Osteoblast (primary cell): ENCODE data around the gene C2orf74. TPM values are rescaled to one million over a fixed set of nuclear protein-coding genes. Genes with fewer than 3 reads are reported as not detected.
"Not testable (repeated sequence)": the region's sequence is repeated elsewhere in the genome, so short reads cannot be mapped to it uniquely, and the experiment has no call there.

Source experiments
- DNase-seq: peaks from one replicate; pipeline ENCODE4 v3.0.0; 2011; ENCODE audit warnings: low spot score, mixed read lengths; ENCODE audit not compliant: insufficient read length; ENCODE audit errors: missing footprints
- H2AFZ ChIP-seq: 2 replicates; pipeline ENCODE4 v1.6.0; 2011; ENCODE audit warnings: mild to moderate bottlenecking, low read length
- H3K27ac ChIP-seq: 2 replicates; pipeline ENCODE4 v1.5.1; 2011; ENCODE audit warnings: mild to moderate bottlenecking, low read depth, low read length, moderate library complexity
- H3K27me3 ChIP-seq: 2 replicates; pipeline ENCODE4 v1.6.0; 2012; ENCODE audit warnings: mild to moderate bottlenecking, control low read depth, inconsistent platforms, low read length, moderate library complexity; ENCODE audit not compliant: insufficient read depth
- H3K36me3 ChIP-seq: 2 replicates; pipeline ENCODE4 v1.5.1; 2011; ENCODE audit warnings: mild to moderate bottlenecking, low read length, control low read depth, moderate library complexity; ENCODE audit not compliant: insufficient read depth
- H3K4me1 ChIP-seq: 2 replicates; pipeline ENCODE4 v1.5.1; 2011; ENCODE audit warnings: mild to moderate bottlenecking, low read length, control low read depth, moderate library complexity; ENCODE audit not compliant: insufficient read depth
- H3K4me2 ChIP-seq: 2 replicates; pipeline ENCODE4 v1.6.0; 2011; ENCODE audit warnings: mild to moderate bottlenecking, low read length; ENCODE audit not compliant: insufficient read depth
- H3K4me3 ChIP-seq: fragments of 200-600 bp; sonication (generic); 3 replicates; pipeline ENCODE4 v1.5.1; 2012; ENCODE audit warnings: mild to moderate bottlenecking, low read length, inconsistent platforms; ENCODE audit not compliant: insufficient read depth
- H3K79me2 ChIP-seq: 2 replicates; pipeline ENCODE4 v1.6.0; 2012; ENCODE audit warnings: mild to moderate bottlenecking, low read length, control low read depth, inconsistent platforms; ENCODE audit not compliant: insufficient read depth
- H3K9me3 ChIP-seq: 2 replicates; pipeline ENCODE4 v1.5.1; 2011; ENCODE audit warnings: low read depth, low read length, control low read depth
- H4K20me1 ChIP-seq: 2 replicates; pipeline ENCODE4 v1.6.0; 2012; ENCODE audit warnings: mild to moderate bottlenecking, low read length, control low read depth; ENCODE audit not compliant: insufficient read depth
- CTCF ChIP-seq: IDR thresholded peaks from 2 replicates; pipeline ENCODE4 v1.5.1; 2011; ENCODE audit warnings: mild to moderate bottlenecking, low read depth, low read length, moderate library complexity; ENCODE audit errors: extremely low read depth
- total RNA-seq: library from RNA; depleted of rRNA; stranded (reverse); fragments of >200 nt; gene quantifications from 2 replicates; pipeline ENCODE4 v1.2.3, GENCODE V29; 2012

The C2orf74 gene
- total RNA-seq, 1 donor: 6.2 TPM

DNA sequence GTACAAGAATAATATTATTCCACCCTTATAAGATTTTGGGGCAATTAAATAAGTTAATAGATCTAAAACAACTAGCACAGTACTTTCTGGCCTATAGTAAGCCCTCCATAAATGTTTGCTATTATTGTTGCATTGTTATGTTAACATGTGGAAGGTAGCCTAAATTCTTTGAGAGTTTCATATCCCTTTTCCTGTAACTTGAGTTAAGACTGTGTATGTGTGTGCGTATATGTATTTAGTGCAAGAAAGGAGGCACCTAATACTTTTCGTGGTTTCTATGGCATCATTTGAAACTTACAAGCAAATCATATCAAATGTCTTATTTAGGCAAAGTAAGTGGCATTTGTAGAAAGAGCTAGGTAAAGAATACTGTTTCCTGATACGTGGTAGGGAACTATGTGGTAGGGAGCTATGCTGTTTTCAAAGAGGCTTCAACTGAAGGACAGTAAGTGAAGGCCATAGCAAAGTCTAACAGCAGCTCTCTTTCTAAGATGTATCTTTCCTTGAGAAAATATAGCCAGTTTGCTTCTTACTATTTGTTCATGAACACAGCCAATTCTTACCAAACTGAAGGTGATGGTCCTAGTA lies 36.8 kb upstream of the C2orf74 start:
- no peaks in the 10 kb centered on the region for H3K79me2 ChIP-seq
- no peak for DNase-seq
- no peak for TF ChIP-seq CTCF

GRCh38 chr2:61125798-61126197 lies 36.2 kb upstream of the C2orf74 start:
- Histone ChIP-seq H3K4me3 (no peak overlapping the region), H4K20me1 (no peaks in the 10 kb centered on the region), H3K9me3 (no peaks in the 10 kb centered on the region), H3K4me1 (no peaks in the 10 kb centered on the region), H3K79me2 (no peaks in the 10 kb centered on the region), H3K36me3 (no peaks in the 10 kb centered on the region), H3K4me2 (no peak overlapping the region), H3K27ac (no peak overlapping the region), H3K27me3 (no peaks in the 10 kb centered on the region), H2AFZ (no peak overlapping the region)
- no peak for DNase-seq
- no peak for TF ChIP-seq CTCF

More for the DNA sequence above, 36.8 kb upstream of the C2orf74 start:
- H3K27me3 ChIP-seq: no peaks in the 10 kb centered on the region
- H3K9me3 ChIP-seq: no peaks in the 10 kb centered on the region
- H3K4me1 ChIP-seq: no peaks in the 10 kb centered on the region
- H3K27ac ChIP-seq: no peak overlapping the region
- H3K4me2 ChIP-seq: no peak overlapping the region
- H2AFZ ChIP-seq: no peak overlapping the region
- no peak overlapping the region for H3K4me3 ChIP-seq
- H3K36me3 ChIP-seq: no peaks in the 10 kb centered on the region
- H4K20me1 ChIP-seq: no peaks in the 10 kb centered on the region

DNA sequence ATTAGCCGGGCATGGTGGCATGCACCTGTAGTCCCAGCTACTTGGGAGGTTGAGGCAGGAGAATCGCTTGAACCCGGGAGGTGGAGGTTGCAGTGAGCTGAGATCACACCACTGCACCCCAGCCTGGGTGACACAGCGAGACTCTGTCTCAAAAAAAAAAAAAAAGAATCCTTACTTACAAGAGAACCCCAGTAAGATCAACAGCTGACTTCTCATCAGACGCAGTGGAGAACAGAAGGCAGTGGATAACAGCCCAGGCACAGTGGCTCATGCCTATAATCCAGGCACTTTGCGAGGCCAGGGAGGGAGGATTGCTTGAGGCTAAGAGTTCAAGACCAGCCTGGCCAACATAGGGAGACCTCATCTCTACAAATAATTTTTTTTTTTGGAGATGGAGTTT lies 33.9 kb upstream of the C2orf74 start:
- H3K27ac ChIP-seq, H3K4me3 ChIP-seq, H3K36me3 ChIP-seq, H3K9me3 ChIP-seq, H3K4me1 ChIP-seq, H2AFZ ChIP-seq, H4K20me1 ChIP-seq, H3K27me3 ChIP-seq, H3K79me2 ChIP-seq, DNase-seq, H3K4me2 ChIP-seq: not testable (repeated sequence)

DNA sequence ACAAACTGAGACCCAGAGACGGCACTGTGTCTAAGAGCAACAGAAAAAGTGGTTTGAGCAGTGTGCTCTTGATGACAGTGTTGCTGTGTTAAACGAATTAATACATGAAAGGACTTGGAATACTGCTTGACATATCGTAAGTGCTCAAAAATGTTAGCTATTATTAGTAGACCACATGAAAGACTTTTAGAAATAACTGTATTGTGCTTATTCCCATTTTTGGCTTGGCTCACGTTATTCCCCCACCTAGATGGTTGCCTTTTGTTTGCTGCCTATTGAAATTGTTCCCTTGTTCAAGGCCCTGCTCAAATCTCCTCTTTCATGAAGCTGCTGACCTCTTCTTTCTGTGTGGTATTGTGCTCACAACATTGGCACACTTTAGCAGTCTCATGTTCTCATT lies 27.8 kb upstream of the C2orf74 start:
- TF ChIP-seq CTCF: no peak
- no peaks in the 10 kb centered on the region for H3K36me3 ChIP-seq
- no peak overlapping the region for H3K4me2 ChIP-seq
- H2AFZ ChIP-seq: no peak overlapping the region
- no peak for DNase-seq
- no peaks in the 10 kb centered on the region for H4K20me1 ChIP-seq
- no peak overlapping the region for H3K4me3 ChIP-seq
- no peaks in the 10 kb centered on the region for H3K27me3 ChIP-seq
- H3K4me1 ChIP-seq: no peaks in the 10 kb centered on the region
- no peaks in the 10 kb centered on the region for H3K9me3 ChIP-seq
- no peak overlapping the region for H3K27ac ChIP-seq
- no peaks in the 10 kb centered on the region for H3K79me2 ChIP-seq
